ENCODE measurements around the gene IGSF3. TPM values are rescaled to one million over a fixed set of nuclear protein-coding genes. Genes with fewer than 3 reads are reported as not detected.

IGSF3 gene
- total and polyA plus RNA-seq, 2 of the 8 experiments (the other 6 are each of a cell fraction or from before 2014, with no cell fraction given) = 30.0 to 32.2 TPM

DNA sequence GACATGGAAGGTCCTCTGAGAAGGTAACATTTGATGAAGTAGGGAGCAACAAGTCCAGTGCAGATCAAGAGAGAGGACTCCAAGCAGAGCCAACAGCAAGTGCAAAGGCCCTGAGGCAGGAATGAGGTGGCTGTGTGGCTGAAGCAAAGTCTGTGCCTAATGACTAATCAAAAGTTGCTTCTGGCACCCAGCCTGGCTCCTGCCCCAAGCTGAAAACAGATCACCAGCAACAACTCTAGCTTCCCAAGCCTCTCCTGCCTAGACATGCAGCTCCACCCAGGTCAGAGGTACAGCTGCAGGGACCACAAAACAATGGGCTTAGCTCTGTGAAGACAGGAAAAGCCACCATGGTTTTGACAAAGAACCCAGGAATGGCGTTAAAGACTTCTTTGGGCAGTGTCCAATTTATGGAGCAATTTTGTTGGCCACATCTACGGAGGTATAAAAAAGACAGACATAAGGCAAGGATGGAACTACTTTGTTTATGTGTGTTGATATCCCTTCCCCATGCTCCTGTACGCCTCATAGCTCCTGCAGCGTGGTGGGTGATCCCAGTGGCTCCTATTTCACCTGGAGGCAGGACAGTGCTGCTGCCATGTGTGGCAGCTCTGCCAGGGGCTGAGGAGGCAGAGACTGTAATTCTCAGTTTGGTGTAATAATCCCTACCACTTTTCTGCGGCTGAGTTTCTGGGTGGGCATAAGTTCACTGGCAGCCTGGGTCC is 26.4 kb upstream of the IGSF3 start (continued):
- TF ChIP-seq HDAC2 (IDR thresholded peaks at IDR 0.05; ENCODE audit: borderline replicate concordance in 1 of 2, low read depth in 2 of 2, low read length in 2 of 2) = no peak

Measured in H1 (cell line).